Right atrium auricular region (tissue), 2 donors: ENCODE results near the gene CCDC69. TPM values are rescaled to one million over a fixed set of nuclear protein-coding genes. Genes with fewer than 3 reads are reported as not detected.

ENCODE experiments used
- DNase-seq: peaks from one replicate; pipeline ENCODE4 v3.0.0-alpha.2; 2019; ENCODE audit warnings: low spot score
- H3K27ac ChIP-seq, 2 donors: fragments of 200-600 bp; sonication (generic); 1 replicate in 1 of 2; 2 replicates in 1 of 2; pipeline ENCODE4 v1.5.1; 2016 to 2019
- H3K27me3 ChIP-seq, 2 donors: fragments of 200-600 bp; sonication (generic); one replicate each; pipeline versions ENCODE4 v1.5.1 to v1.6.0; 2017 to 2019
- H3K36me3 ChIP-seq: fragments of 200-600 bp; sonication (generic); one replicate; pipeline ENCODE4 v1.5.1; 2016
- H3K4me1 ChIP-seq, 2 donors: fragments of 200-600 bp; sonication (generic); one replicate each; pipeline versions ENCODE4 v1.5.1 to v1.6.0; 2017 to 2019
- H3K4me3 ChIP-seq, 2 donors: fragments of 200-600 bp; sonication (generic); 1 replicate in 1 of 2; 2 replicates in 1 of 2; pipeline ENCODE4 v1.5.1; 2017 to 2019; ENCODE audit warnings: mild to moderate bottlenecking in 1 of 2, moderate library complexity in 1 of 2
- H3K9me3 ChIP-seq, 2 donors: fragments of 200-600 bp; sonication (generic); one replicate each; pipeline ENCODE4 v1.5.1; 2019
- total RNA-seq, 2 donors: library from RNA; depleted of rRNA; stranded (reverse); fragments of >200 nt; gene quantifications; one replicate each; pipeline ENCODE4 v1.1.0, GENCODE V29; 2016
- TF ChIP-seq, protein P1 (sequence below), 2 donors: fragments of 200-600 bp; sonication (generic); IDR thresholded peaks; one replicate each; pipeline ENCODE4 v1.5.1; 2019; ENCODE audit warnings: antibody characterized with exemption in 2 of 2

The CCDC69 gene
- total RNA-seq, 2 donors from 2014 or later = 185 to 202 TPM

DNA sequence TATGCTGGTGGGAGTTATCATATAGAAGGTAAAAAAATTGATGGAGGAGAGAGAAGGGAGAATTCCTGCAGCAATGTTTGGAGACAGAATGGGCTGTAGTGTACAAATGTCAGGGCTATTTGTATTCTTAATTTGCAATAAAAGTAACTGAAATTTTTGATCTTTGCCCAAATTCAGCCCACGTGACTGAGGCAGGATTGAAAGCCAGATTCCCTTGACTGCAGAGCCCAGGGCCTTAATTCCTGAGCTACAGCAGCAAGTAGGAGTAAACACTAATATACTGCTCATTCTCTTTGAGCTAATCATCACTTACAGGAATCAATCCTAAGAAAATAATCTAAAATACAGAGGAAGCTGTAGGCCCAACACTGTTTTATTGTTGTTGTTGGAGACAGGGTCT is 61.1 kb downstream of the CCDC69 start:
- Histone ChIP-seq H3K4me3 (no peak overlapping the region), H3K9me3 (no peaks in the 10 kb centered on the region), H3K27ac (no peak overlapping the region), H3K36me3 (no peaks in the 10 kb centered on the region), H3K27me3 (no peaks in the 10 kb centered on the region), H3K4me1 (peaks cover 0 to 18% of the 10 kb centered on the region in 2 donors)
- DNase-seq = no peak
- TF ChIP-seq, protein P1, sequence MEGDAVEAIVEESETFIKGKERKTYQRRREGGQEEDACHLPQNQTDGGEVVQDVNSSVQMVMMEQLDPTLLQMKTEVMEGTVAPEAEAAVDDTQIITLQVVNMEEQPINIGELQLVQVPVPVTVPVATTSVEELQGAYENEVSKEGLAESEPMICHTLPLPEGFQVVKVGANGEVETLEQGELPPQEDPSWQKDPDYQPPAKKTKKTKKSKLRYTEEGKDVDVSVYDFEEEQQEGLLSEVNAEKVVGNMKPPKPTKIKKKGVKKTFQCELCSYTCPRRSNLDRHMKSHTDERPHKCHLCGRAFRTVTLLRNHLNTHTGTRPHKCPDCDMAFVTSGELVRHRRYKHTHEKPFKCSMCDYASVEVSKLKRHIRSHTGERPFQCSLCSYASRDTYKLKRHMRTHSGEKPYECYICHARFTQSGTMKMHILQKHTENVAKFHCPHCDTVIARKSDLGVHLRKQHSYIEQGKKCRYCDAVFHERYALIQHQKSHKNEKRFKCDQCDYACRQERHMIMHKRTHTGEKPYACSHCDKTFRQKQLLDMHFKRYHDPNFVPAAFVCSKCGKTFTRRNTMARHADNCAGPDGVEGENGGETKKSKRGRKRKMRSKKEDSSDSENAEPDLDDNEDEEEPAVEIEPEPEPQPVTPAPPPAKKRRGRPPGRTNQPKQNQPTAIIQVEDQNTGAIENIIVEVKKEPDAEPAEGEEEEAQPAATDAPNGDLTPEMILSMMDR (IDR thresholded peaks at IDR 0.05) = no peak

DNA sequence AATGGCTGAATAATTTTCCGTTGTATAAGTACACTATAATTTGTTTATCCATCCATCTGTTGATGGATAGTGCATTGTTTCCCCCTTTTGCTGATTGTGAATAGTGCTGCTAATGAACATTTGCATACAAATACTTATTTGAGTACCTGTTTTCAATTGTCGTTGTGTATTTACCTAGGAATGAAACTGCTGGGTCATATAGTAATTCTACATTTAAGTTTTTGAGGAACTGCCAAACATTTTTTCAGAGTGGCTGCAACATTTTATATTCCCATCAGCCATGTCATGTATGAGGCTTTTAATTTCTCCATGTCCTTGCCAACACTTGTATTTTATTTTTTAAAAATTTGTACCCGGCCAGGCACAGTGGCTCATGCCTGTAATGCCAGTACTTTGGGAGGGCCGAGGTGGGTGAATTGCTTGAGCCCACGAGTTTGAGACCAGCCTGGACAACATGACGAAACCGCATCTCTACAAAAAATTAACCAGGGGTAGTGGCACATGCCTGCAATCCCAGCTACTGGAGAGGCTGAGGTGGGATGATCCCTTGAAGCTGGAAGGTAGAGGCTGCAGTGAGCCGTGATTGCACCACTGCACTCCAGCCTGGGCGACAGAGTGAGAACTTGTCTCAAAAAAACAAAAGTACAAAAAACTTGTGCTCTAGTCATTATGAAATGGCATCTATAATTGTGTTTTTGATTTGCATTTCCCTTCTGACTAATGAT is 64.1 kb downstream of the CCDC69 start:
- DNase-seq = no peak
- no peak overlapping the region for H3K27ac ChIP-seq
- H3K36me3 ChIP-seq = no peaks in the 10 kb centered on the region
- H3K4me1 ChIP-seq = peaks cover 0 to 38% of the 10 kb centered on the region in 2 donors
- no peak overlapping the region for H3K4me3 ChIP-seq
- TF ChIP-seq, protein P1 (IDR thresholded peaks at IDR 0.05) = no peak
- H3K27me3 ChIP-seq = no peaks in the 10 kb centered on the region
- H3K9me3 ChIP-seq = no peaks in the 10 kb centered on the region

DNA sequence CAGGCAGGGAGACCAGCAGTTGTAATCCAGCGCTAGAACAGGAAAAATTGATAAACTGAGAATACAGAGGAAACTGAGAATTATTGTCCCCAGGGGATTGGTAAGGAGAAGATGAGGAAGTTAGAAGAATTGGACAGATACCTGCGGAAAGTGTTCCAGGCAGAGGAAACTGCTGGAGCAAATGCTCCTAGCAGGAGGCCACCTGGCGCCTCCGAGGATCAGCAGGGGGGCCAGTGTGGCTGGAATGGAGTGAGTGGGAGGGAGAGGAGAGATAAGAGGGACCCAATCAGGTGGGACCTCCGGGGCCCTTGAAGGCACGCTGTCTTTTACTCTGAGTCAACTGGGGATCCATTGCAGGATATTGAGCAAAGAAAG is 65.6 kb downstream of the CCDC69 start:
- no peak for DNase-seq
- Histone ChIP-seq H3K27ac (peak overlapping the region; percentile 86 to 96), H3K9me3 (no peaks in the 10 kb centered on the region)

DNA sequence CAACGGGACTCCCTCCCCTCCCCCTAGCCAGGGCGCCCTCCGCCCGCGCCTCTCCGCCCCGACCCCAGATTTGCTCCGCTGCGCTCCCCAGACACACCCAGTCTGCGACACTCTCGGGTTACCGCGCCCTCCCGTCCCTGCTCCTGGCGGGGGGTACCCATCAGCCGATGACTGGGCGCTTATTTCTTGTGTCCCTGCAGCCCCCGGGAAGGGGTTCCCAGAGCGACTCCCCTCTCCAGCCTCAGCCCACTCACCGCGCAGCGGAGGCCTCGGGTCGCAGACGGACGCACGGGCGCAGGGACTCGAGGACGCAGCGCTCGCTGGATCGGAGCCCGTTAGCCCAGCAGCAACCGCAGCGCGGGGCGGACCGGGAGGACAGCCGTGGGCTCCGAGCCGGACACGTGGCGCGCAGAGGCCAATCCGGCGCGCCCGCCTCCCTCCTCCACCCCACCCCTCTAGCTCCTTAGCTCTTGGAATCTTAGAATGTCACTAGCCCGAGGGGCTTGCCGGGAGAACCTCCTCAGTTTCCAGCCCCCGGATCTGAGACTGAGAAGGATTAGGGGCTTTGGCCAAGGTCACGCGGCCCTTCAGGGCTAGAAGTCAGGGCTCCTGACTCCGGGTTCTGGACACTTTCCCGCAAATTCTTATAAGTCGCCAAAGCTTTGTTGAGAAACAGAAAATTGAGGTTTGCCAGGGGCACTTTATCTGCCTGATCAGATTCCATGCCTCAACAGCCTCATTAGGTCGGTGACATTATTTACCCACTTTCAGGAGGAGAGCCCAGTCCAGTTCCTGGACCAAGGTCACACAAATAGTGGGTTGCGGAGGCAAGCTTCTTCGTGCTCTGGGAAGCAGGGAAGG is 66.2 kb downstream of the CCDC69 start, which contains the start of gene ANXA6:
TSS of gene ANXA6 (minus strand) at position 354 of the 861 bp plus-strand sequence. CDS start 9,878 bp downstream, outside the sequence.
- peaks cover 0 to 49% of the 10 kb centered on the region in 2 donors for H3K4me1 ChIP-seq
- H3K27ac ChIP-seq = peak within 1 kb of the TSS; percentile 86 to 96
- H3K4me3 ChIP-seq = peak within 1 kb of the TSS; percentile 79 to 90
- H3K9me3 ChIP-seq = no peaks in the 10 kb centered on the region
- H3K36me3 ChIP-seq = no peaks in the 10 kb centered on the region
- peak; percentile 91 for DNase-seq
- TF ChIP-seq, protein P1 (IDR thresholded peaks at IDR 0.05) = no peak
- H3K27me3 ChIP-seq = no peaks in the 10 kb centered on the region

More for the DNA sequence above, 65.6 kb downstream of the CCDC69 start:
- no peaks in the 10 kb centered on the region for H3K27me3 ChIP-seq
- TF ChIP-seq, protein P1 (IDR thresholded peaks at IDR 0.05) = no peak
- no peaks in the 10 kb centered on the region for H3K36me3 ChIP-seq
- H3K4me1 ChIP-seq = peaks cover 0 to 43% of the 10 kb centered on the region in 2 donors
- H3K4me3 ChIP-seq = peak overlapping the region; percentile 79 to 90

DNA sequence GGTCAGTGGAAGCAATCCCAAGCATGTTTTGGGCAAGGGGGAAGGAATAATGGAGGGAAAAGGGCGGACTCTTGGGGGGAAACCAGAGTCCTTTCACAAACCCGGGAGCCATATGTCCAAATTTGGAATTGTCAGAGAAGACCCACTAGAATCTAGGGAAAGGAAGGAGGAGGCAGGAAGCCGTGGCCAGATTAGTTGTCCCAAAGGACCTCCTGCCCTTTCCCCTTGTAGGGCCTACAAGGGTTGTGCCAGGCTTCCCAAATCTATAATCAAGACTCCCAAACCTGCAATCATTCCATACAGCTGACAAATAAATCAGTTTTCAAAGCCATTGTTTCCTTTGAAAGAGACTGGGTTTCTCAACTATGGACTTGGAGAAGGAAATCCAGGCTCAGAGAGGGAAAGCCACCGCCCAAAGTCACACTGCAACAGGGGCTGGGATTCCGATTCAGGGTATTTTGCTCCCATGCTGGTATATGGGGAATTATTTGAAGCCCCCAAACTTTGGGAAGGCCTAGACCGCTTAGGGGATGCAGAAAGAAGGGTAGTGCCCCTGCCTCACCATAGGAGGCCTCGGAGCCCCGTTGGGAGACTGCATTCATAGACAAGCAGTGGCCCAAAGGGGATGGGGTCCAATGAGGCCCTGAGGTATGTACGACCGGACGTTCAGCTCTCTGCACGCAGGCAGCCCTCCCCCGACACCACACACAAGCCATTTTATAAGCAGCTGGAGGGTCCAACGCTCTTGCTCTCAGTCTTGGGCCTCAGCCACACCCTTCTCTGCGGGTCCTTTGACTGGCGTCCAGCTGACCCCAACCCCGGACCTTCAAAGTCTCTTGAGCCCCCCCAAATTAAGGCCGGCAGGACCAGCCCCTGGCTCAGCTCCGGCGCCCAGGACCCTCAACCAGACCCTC is 67.1 kb downstream of the CCDC69 start:
- TF ChIP-seq, protein P1 (IDR thresholded peaks at IDR 0.05) = no peak
- DNase-seq = no peak
- H3K9me3 ChIP-seq = no peaks in the 10 kb centered on the region
- peak overlapping the region; percentile 79 to 90 for H3K4me3 ChIP-seq
- no peaks in the 10 kb centered on the region for H3K36me3 ChIP-seq
- no peaks in the 10 kb centered on the region for H3K27me3 ChIP-seq
- peaks cover 0 to 58% of the 10 kb centered on the region in 2 donors for H3K4me1 ChIP-seq
- peak overlapping the region; percentile 86 to 96 for H3K27ac ChIP-seq
